ENCODE measurements around the gene CD4. TPM values are rescaled to one million over a fixed set of nuclear protein-coding genes. Genes with fewer than 3 reads are reported as not detected.

CD4 gene
- total RNA-seq, 2 donors from 2014 or later, result 1.6 to 8.6 TPM

DNA sequence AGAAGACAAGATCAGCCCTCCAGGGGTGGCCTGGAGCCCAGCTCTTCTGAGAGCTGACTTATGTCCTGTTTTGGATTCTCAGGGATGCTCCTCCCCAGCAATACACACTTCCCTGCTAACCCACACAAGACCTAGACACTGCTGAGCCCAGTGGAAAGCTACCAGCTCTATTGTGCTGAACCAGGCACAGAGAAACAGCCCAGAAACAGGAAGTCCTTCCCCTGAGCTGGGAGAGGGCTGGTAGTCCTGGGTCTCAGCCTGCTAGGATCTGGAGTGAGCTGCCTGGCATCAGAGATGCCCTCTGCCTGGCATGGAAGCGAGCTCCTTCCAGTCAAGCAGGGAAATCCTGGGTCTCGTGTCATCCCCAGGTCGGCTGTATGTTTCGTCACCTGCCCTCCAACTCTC, 18.2 kb upstream of the CD4 start:
- Histone ChIP-seq H3K9me3 (no peaks in the 10 kb centered on the region), H3K4me1 (replicated peaks) (peaks cover 6% of the 10 kb centered on the region), H3K27ac (peak overlapping the region in 1 of 2 donors; percentile 51), H3K4me3 (no peak overlapping the region), H3K36me3 (peaks cover 0 to 7% of the 10 kb centered on the region in 2 donors), H3K27me3 (replicated peaks; ENCODE audit: insufficient read depth) (no peaks in the 10 kb centered on the region)
- 90% methylated on average over 4 of the region's 4 CpGs for WGBS
- intact Hi-C loops (cut with DNase I), result no loop called here
- DNase-seq (ENCODE audit: low spot score), result no peak
- TF ChIP-seq, protein P1, sequence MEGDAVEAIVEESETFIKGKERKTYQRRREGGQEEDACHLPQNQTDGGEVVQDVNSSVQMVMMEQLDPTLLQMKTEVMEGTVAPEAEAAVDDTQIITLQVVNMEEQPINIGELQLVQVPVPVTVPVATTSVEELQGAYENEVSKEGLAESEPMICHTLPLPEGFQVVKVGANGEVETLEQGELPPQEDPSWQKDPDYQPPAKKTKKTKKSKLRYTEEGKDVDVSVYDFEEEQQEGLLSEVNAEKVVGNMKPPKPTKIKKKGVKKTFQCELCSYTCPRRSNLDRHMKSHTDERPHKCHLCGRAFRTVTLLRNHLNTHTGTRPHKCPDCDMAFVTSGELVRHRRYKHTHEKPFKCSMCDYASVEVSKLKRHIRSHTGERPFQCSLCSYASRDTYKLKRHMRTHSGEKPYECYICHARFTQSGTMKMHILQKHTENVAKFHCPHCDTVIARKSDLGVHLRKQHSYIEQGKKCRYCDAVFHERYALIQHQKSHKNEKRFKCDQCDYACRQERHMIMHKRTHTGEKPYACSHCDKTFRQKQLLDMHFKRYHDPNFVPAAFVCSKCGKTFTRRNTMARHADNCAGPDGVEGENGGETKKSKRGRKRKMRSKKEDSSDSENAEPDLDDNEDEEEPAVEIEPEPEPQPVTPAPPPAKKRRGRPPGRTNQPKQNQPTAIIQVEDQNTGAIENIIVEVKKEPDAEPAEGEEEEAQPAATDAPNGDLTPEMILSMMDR (IDR thresholded peaks at IDR 0.05), result no peak
- peak; percentile 15 for TF ChIP-seq POLR2AphosphoS5 (IDR thresholded peaks at IDR 0.05)

DNA sequence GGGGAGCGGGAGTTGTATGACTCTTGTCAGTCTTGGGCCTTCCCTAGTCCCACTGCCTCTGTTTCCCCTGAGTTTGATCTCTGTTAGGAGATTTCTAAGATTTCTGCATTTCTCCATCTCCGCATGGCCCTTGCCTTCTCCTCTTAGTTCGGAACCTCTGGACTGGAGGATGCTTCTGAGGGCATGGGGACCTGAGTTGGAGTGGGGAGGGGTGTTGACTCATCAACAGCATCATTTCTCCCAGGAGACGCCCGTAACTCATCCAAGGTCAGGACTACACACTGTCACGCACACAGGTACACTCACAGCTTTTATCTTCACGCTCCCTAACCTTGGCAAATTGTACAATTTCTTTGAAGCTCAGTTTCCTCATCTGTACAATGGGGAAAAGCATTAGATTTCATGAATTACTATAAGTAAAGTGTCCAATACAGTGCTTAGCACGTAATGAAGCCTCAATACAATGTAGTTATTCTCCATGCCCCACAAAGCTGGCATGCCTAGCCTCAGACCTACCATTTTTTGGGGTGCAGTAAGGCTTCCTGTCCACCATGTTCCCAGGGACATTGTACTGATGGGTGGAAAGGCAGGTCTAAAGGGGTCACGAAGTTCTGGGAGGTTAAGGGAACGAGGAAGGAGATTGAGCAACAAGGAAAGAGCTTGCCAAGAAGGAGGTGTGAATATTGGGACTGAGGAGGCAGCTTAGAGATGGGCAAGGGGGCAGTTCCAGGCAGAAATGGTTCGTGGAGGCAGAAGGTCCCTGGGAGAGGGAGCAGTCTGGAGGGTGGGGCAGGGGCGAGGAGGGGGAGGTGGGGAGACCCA, 17.6 kb upstream of the CD4 start:
- peaks cover 0 to 7% of the 10 kb centered on the region in 2 donors for H3K36me3 ChIP-seq
- WGBS, result 70% methylated on average over 12 of the region's 12 CpGs
- peak overlapping the region; percentile 34 to 51 for H3K27ac ChIP-seq
- peaks cover 6% of the 10 kb centered on the region for H3K4me1 ChIP-seq (replicated peaks)
- no peak for DNase-seq (ENCODE audit: low spot score)
- no peaks in the 10 kb centered on the region for H3K27me3 ChIP-seq (replicated peaks; ENCODE audit: insufficient read depth)
- TF ChIP-seq, protein P1 (IDR thresholded peaks at IDR 0.05), result no peak
- TF ChIP-seq POLR2A (IDR thresholded peaks at IDR 0.05), result no peak
- TF ChIP-seq POLR2AphosphoS5 (IDR thresholded peaks at IDR 0.05), result no peak
- intact Hi-C loops (cut with DNase I), result no loop called here
- H3K4me3 ChIP-seq, result no peak overlapping the region
- no peaks in the 10 kb centered on the region for H3K9me3 ChIP-seq

DNA sequence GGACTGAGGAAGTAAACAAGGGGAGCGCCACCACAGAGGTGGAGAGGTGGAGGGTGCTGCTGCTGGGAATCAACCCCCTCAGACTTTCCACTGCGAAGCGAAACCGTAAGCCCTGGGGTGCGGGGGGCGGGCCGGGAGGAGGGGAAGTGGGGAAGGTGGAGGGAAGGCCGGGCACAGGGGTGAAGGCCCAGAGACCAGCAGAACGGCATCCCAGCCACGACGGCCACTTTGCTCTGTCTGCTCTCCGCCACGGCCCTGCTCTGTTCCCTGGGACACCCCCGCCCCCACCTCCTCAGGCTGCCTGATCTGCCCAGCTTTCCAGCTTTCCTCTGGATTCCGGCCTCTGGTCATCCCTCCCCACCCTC, 17.0 kb upstream of the CD4 start, which contains the start of gene LAG3:
Gene LAG3, plus strand, starts transcription at position 190 of the 365 bp plus-strand sequence. CDS start 333 bp downstream, outside the sequence.
- H3K36me3 ChIP-seq, result peaks cover 0 to 7% of the 10 kb centered on the region in 2 donors
- H3K27ac ChIP-seq, result peak within 1 kb of the TSS; percentile 34 to 51
- no peaks in the 10 kb centered on the region for H3K27me3 ChIP-seq (replicated peaks; ENCODE audit: insufficient read depth)
- H3K4me3 ChIP-seq, result peak within 1 kb of the TSS in 1 of 2 donors; percentile 9
- H3K4me1 ChIP-seq (replicated peaks), result peaks cover 6% of the 10 kb centered on the region
- TF ChIP-seq POLR2AphosphoS5 (IDR thresholded peaks at IDR 0.05), result no peak
- no peak for TF ChIP-seq POLR2A (IDR thresholded peaks at IDR 0.05)
- TF ChIP-seq, protein P1 (IDR thresholded peaks at IDR 0.05), result no peak
- WGBS, result 54% methylated on average over 15 of the region's 15 CpGs
- intact Hi-C loops (cut with DNase I), result no loop called here
- no peak for DNase-seq (ENCODE audit: low spot score)
- no peaks in the 10 kb centered on the region for H3K9me3 ChIP-seq

DNA sequence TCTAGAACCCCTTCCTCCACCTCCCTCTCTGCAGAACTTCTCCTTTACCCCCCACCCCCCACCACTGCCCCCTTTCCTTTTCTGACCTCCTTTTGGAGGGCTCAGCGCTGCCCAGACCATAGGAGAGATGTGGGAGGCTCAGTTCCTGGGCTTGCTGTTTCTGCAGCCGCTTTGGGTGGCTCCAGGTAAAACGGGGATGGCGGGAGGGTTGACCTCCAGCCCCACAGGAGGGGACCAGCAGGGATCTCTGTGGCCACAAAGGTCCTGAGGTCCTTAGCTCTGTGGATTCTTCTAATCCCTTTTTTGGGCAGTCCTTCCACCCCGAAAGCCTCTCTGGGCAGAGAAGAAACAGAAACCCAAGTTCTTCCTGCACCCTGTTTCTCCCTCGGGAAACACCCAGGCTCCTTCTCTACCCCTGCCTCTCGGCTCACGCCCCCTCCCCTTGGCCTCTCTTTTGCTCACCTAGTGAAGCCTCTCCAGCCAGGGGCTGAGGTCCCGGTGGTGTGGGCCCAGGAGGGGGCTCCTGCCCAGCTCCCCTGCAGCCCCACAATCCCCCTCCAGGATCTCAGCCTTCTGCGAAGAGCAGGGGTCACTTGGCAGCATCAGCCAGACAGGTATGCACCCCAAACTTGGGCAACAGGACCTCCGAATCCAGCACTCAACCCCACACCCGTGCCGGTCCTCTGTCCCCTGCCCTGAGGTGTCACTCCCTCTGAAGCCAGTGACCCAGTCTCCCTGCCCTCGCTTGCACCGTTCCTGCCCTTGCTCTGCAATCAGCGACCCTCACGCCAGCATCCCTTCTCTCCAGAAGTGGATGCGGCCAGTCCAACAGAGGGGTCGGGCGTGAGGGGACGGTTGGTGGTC, 16.4 kb upstream of the CD4 start:
- intact Hi-C loops (cut with DNase I), result no loop called here
- H3K4me1 ChIP-seq (replicated peaks), result peaks cover 6% of the 10 kb centered on the region
- no peak for DNase-seq (ENCODE audit: low spot score)
- H3K36me3 ChIP-seq, result peaks cover 0 to 7% of the 10 kb centered on the region in 2 donors
- H3K9me3 ChIP-seq, result no peaks in the 10 kb centered on the region
- H3K27ac ChIP-seq, result peak overlapping the region; percentile 34 to 49
- 68% methylated on average over 21 of the region's 21 CpGs for WGBS
- H3K4me3 ChIP-seq, result peak overlapping the region in 1 of 2 donors; percentile 9
- TF ChIP-seq, protein P1 (IDR thresholded peaks at IDR 0.05), result no peak
- TF ChIP-seq POLR2AphosphoS5 (IDR thresholded peaks at IDR 0.05), result no peak
- TF ChIP-seq POLR2A (IDR thresholded peaks at IDR 0.05), result no peak
- no peaks in the 10 kb centered on the region for H3K27me3 ChIP-seq (replicated peaks; ENCODE audit: insufficient read depth)
